Posterior vena cava (tissue), 2 donors: ENCODE results near the gene NTNG1. TPM values are rescaled to one million over a fixed set of nuclear protein-coding genes. Genes with fewer than 3 reads are reported as not detected.

Experiments
- DNase-seq: peaks from one replicate; pipeline ENCODE4 v3.0.0-alpha.2; 2020; ENCODE audit warnings: low spot score
- intact Hi-C, 2 donors: fragments of 100-400 bp; cut with DNase I; formaldehyde crosslinking; loops; one replicate each; pipeline versions ENCODE4 v1.14.1 to v1.14.2; 2022 to 2023
- total RNA-seq, 2 donors: library from RNA; stranded (reverse); fragmentation: NEBNext Ultra II Directional; extraction: Animal tissue kit (Norgen Biotek cat#: 25700); gene quantifications; one replicate each; pipeline ENCODE4 v1.2.1, GENCODE V29; 2021
- donor health status: DM: yes; HTN: yes; CAD: no.
- donor health status: DM: yes; HTN: yes; CAD: no.

NTNG1 gene
- total RNA-seq, 2 donors from 2014 or later, result 0.76 to 4.9 TPM

DNA sequence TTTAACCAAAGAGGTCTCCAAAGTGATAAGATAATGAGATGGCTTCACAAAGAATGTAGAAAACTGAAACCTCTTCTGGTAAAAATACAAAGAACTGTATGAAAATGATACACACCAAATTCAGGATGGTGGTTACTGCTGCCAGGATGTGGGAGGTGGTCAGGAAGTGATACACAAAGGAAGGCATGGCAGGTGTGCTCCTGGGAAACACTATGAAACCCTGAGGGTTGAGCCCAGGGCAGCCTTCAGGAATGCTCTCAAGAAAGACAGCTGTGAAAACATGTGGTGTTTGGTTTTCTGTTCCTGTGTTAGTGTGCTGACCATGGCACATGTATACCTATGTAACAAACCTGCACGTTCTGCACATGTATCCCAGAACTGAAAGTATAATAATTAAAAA, 109.3 kb downstream of the NTNG1 start:
- DNase-seq, result no peak
- intact Hi-C loops, result no loop called here

DNA sequence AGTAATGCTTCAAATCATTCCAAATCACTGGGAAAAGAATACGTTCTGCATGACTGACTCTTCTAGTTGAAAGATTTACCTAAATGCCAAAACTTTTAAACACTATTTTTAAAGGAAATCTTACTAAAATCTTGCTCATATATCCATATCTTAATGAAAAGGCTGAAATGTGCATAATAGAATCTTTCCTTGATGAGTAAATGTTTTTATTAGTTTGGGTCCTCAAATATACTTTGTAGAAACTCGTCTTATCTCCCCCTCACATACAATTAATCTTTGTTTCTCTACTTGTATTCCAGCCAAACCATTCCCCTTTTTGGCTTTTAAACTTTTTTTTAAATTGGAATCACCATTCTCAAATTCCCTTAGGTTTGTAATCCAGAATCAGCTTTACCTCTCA, 110.2 kb downstream of the NTNG1 start:
- intact Hi-C loops, result no loop called here
- no peak for DNase-seq

DNA sequence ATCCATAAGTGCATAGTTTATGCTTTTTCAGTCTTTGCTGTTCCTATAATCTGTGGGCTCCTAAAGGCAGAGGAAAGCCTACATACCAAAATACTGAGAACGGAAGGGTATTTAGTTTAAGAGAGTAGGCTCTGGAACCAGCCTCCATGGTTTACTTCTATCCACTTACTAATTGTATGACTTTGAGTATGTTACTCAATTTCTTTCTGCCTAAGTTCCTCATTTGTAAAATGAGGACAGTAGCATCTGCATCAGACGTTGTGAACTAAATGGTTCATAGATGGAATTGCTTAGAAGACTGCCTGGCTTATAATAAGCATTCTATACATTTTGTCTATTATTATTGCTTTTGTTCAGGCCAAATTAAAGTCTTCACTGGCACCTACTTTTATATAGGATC, 111.0 kb downstream of the NTNG1 start:
- intact Hi-C loops, result no loop called here
- DNase-seq, result no peak

DNA sequence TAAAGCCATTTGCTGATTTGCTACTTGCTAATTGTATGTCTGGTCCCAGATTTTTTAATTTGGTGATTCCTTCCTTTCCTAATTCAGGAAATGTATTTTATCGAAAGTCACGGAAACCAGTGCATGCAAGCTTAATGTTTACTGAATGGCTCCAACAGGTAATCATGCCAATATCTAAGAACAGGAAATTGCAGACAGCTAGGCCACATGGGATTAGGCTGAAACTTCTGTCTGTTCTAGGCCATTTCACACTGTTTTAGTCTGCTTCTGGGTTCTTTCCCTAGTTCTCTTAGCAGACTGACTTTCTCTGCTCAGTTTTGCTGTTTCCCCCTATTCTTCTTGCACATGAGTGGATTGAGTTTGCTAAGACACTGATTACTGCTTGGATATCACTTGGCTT, 111.4 kb downstream of the NTNG1 start:
- intact Hi-C loops, result no loop called here
- DNase-seq, result no peak

DNA sequence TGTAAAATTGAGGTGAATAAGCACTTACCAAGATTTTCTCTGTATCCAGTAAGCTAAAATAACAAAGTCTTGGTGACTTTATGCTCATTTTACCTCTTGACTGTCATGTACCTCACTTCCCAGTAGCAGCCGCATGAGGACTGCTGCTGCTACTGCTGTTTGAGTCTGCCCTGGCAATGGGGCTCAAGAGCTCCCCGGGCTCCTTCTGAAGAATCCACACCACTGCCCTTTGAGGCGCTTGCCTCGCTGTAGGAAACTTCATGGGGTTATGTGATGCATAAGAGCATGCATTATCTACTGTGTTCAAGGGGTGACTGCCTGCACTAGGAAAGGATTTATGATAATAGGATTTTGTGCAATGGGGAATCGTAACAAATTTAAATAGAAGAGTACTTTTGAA, 113.5 kb downstream of the NTNG1 start:
- intact Hi-C loops, result no loop called here
- no peak for DNase-seq

DNA sequence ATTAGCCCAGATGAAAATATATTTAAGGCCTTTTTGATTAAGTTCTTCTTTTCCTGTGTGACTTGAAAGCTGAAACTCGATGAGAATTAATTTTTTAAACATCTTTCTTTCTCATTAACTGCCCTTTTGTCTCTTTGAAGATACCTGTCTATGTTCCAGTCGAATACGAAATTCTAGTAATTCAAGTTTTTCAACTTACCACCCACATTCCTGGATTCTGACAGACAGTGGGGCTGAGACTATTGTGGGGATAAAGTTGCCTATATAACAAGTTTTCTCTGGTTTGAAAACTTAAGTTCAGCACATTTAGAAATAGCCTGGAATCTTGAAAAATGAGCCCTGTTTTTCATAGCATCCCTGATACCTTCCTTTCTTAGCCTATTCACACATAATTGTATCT, 114.6 kb downstream of the NTNG1 start:
- no peak for DNase-seq
- intact Hi-C loops, result no loop called here

DNA sequence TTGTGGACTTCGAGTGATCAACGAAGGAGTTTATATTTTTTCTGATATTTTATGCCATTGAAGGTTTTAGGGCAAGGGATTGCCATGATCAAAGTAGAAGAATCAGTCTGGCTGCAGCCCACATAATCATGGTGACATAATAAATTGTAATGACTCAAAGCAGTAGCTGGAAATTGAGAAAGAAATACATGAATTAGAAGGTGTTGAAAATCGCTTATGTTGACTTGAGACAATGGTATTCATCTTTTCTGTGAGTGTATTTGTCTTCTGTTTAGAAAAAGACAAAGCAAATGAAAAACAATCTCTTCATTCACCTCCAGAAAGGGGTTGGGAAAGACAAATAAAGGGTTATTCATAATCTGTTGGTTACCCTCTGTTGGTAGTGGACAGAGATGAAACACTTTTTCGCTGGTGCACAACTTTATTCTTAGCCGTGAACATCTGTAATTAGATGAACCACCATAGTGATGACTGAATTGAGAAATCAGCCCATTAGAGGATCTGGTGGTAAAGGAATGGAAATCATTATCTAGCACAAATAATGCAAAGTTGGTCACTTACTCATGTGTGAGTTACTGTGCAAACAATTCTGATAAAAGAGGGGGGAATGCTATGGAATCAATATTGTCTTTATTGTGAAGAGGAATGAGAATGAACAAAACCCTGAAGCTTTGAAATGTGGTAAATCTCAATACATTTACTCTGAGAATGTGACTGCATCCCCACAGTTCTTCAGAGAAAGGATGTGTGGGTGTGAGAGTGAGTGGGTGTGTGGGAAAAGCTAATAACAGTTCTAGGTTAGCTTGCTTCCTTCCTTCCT, 121.8 kb downstream of the NTNG1 start:
- intact Hi-C loops, result no loop called here
- DNase-seq, result no peak

DNA sequence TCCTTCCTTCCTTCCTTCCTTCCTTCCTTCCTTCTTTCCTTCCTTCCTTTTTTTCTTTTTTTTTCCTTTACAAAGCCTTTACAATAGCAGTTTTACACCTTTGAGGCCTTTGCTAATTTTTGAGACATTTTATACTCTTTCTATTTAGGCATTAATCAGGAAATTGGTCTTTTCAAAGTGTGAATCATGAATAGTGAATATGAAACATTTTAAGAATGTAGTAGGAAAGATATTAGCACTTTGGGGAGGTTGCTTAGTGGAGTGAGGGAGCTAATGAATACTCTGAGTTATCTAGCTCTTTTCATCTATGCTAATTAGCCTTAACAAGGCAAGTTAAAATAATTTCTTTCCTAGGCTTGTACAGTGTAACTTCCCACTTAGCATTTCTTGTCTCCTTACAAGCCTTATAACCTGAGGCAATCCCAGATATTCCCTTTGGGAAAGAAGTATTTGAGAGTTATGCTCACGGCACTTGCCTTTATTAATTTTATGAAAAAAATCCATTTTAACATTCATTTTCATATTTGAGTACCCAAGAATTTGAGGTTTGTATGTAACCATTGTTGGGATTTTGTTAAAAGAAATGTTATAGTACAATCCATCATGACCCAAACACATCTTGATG, 122.6 kb downstream of the NTNG1 start:
- no peak for DNase-seq
- intact Hi-C loops, result no loop called here

DNA sequence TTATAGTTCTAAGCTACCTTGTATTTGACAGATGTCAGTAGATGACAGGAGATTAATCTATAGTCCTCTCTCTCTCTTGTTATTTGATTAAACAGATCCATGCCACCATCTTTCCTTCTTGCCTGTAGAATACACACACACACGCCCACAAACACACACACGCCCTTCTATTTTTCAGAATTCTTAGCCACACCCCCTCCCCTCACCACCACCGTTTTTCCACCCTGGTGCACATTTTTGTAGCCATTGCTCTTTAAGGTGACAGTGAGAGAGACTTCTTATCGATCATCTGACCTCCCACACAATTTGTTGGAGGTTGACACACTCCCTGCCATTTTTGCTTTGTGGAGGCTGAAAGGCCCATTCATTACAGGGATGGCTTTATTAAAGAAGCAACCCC, 123.2 kb downstream of the NTNG1 start:
- intact Hi-C loops, result no loop called here
- no peak for DNase-seq

DNA sequence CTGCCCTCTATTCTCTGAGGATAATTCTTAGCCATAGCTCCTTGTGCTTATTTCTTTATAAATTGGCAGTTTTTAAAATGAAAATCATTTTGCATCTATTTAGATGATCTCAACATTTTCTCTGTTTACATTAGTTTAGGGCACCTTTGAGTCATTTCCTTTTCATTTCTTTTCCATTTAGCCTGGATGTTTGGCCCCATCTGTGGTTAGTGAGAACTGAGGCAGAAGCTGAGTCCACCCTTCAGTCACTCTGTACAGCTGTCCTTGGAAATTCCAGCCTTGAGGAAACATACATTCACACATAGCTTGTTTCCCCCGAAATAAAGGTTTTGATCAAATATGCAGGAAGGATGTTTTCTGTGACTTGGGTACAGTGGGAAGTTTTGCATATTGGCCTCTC, 123.7 kb downstream of the NTNG1 start:
- DNase-seq, result no peak
- intact Hi-C loops, result no loop called here

DNA sequence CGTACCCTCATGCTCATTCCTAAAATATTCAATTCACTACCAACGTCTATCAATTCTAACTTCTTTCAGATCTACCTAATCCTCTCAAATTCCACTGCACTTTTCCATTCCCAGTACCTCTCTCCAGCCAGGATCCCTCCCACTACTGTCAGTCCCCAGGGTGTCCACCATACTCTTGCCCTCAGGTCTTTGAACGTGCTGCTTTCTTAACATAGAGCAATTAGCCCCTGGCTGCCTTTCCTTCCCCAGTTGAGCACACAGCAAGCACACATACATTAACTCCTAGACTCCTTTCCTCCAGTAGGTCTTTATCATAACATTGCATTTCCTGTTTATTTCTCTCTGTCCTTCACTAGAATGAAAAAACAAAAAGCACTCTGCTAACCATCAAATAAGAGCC, 126.7 kb downstream of the NTNG1 start:
- DNase-seq, result no peak
- intact Hi-C loops, result no loop called here

DNA sequence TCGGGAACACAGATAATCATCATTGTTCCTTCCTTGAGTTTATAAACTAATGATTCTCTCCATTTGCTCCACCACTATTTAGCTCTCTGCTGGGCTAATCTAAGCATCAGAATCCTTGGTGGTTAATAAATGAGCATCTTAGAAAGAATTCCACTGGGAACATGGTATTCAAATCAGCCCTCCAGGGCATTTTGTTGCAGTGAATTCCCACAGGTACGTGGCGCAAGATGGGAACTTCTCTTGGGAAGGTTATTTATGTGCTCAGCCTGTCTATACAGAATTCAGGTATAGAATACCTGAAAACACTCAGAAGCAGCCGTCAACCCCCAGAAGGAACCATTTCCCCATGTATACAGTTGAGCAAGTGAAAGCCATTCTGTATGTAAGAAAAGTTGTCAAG, 131.5 kb downstream of the NTNG1 start:
- intact Hi-C loops, result loop anchor here in 1 of 2 donors (10.0 kb wide), 1 partner anchor 472 kb away; no protein-coding TSS in a partner anchor

DNA sequence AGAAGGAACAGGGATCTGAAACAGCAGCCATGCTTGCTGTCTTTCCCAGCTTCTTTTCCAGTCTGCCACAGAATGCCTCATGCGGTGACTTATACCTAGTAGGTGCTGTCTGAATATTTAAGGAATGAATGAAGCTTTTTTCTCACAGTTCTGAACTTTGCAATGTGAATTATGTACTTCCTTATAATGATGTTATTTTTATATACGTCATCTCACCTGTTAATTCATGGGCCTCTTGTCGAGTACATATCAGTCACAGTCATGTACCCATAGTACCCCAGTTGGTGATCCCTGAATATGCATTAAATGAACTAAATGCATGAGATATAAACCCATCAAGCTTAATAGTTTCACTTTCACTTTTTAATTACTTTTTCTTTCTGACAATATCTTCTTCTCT, 132.7 kb downstream of the NTNG1 start:
- intact Hi-C loops, result loop anchor here in 1 of 2 donors (10.0 kb wide), 1 partner anchor 471 kb away; no protein-coding TSS in a partner anchor
- no peak for DNase-seq

More for the DNA sequence above, 131.5 kb downstream of the NTNG1 start:
- DNase-seq, result no peak

DNA sequence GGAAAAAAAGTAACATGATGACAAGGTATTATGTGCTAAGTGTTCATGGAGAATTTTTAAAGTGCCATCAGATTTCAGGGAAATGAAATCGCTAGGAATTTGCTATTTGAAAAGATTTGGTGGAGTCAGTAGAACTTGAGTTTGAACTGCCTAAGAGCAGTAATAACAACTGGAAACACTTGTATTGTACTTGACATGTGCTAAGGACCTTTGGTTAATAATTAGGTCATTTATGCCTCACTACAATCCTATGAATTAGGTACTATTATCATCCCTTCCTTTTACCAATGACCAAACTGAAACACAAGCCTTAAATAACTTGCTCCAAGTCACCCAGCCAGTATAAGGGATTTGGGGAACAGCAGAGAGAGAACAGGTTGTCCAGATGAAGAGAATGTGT, 133.4 kb downstream of the NTNG1 start:
- DNase-seq, result no peak
- intact Hi-C loops, result loop anchor here in 1 of 2 donors (10.0 kb wide), 1 partner anchor 471 kb away; no protein-coding TSS in a partner anchor

DNA sequence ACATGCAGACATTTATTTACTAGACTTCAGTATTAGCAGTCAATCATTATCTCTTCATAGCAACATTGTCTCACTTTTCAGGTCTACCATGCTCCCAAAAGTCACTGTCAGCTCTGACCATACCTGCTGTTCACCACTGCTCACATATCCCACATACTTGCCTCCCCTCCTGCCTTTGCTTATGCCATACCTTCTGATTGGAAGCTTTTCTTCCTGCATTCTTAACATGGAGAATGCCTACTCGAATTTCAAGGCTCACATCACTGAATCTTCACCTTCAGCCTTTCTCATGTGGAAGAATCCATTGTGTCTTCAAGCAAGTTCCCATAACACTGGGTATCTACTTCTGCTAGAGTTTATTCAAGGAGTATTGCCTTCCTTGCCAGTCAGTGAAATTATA, 135.4 kb downstream of the NTNG1 start:
- intact Hi-C loops, result loop anchor here in 1 of 2 donors (10.0 kb wide), 1 partner anchor 469 kb away; no protein-coding TSS in a partner anchor
- no peak for DNase-seq

DNA sequence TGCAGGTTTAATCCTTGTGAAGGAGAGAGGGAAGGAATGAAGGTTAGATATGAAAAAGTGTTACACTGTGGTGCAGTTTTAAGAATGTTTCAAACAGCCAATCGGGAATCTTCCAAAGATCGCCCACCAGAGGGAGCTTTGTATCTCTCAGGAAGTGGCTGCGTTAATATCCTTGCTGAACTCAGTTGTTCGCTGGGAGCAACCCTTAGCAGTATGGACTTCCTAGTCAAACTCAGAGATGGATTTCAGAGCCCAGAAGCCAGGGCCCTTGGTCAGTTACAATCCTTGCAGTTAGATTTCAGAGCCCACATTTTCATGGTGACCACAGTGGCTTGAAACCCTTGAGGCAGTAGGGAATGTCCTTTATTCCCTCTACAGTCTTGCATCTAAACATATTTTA, 136.2 kb downstream of the NTNG1 start:
- DNase-seq, result no peak
- intact Hi-C loops, result loop anchor here in 1 of 2 donors (10.0 kb wide), 1 partner anchor 468 kb away; no protein-coding TSS in a partner anchor

DNA sequence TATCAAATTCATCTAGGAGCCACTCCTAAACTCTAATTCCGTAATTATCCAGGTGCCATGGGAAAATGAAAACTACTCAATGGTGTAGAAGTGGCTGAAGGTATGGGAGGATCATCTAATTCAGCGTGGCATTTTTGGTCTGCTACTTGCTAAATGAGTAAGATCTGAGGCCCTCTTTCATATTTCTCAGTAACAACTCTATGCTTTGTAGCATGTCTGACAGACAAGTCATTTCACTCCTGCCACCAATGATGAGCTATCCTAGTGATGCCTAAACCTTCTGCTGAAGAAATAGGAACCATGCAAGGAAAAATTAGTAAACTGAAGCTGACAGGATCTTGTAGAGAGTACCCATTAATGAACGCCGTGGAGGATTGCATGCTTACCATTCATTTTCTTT, 145.3 kb downstream of the NTNG1 start:
- no peak for DNase-seq
- intact Hi-C loops, result loop anchor here in 1 of 2 donors (10.0 kb wide), 1 partner anchor 139 kb away; no protein-coding TSS in a partner anchor

DNA sequence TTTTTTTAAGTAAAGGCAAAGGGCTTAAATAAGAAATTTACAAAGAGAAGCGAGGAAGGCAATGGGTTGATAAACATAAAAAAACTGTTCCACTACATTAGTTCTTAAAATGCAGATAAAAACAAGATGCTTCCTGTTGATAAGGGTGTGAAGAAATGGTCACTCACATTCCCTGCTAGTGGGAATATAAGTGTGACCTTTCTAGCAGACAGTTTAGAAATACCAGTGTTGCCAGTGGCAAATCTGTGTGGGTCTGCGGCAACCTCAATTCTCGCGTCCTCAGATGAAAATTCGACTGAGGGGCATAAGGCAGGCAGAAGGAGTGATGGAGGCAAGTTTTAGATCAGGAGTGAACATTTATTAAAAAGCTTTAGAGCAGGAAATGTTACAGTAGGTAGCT, 151.1 kb downstream of the NTNG1 start:
- no peak for DNase-seq
- intact Hi-C loops, result no loop called here

DNA sequence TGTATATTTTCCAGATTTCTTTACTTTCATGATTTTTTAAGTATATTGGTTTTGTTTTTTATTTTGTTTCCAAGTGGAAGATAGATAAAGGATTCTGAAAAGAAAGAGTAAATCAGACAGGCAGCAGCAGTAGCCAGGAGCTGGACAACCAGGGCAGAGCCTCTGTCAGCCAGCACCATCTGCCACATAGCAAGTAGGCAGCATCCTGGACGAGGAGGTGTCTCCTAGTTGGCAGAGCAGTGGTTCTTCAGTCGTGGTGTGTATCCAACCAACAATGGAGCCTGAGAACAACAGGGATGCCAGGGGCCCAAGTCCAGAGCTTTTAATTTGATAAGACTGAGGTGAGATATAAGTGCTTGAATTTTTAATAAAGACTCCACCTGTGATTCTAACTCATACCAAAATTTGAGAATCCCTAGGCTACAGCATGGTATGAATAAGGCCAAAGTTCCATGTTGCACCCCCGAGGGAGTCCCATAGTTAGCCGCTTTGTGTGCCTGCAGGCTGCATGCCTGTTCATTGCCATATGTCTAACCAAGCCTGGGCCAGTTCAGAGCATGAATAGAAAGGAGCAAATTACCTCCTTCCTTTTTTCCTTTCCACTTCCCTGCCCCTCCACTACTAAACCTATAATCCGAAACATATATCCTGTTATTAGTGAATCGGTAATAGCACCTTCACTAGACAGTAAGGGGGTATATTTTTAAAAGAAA, 153.2 kb downstream of the NTNG1 start:
- intact Hi-C loops, result no loop called here
- DNase-seq, result no peak

DNA sequence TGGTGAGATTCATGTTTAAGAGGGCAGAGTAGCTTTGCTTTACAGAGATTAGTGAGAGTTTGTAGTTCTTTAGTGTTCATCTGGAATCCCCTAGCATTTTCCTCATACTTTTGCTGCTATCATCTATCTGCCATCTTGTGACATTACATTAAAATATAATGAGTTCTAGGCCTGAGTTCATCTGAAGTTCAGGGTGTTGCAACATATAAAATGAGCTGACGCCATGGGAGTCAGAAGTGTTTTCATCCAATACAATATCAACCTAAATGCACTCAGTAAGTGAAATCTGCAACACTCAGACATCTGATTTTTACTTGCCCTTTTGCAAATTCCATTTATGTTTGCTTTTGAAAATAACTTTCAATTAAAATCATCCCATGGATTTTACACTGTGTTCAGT, 153.8 kb downstream of the NTNG1 start:
- no peak for DNase-seq
- intact Hi-C loops, result no loop called here
